ENCODE measurements around the gene ZCCHC4.

The ZCCHC4 gene

GRCh38 chr4:25302626-25303025 lies 9.9 kb upstream of the ZCCHC4 start:
- Histone ChIP-seq H3K4me3 (ENCODE audit: low read length) (no peak overlapping the region), H3K36me3 (ENCODE audit: insufficient read depth, low read length) (no peaks in the 10 kb centered on the region), H3K27me3 (ENCODE audit: control insufficient read depth, insufficient read depth, low read length) (peaks cover 3% of the 10 kb centered on the region), H3K4me1 (ENCODE audit: control insufficient read depth, insufficient read depth, low read length) (peaks cover under 1% of the 10 kb centered on the region), H3K4me2 (ENCODE audit: low read length) (no peak overlapping the region), H3K9ac (ENCODE audit: low read depth, low read length) (no peak overlapping the region), H3K9me3 (replicated peaks; ENCODE audit: low read length) (no peaks in the 10 kb centered on the region)

GRCh38 chr4:25303578-25303977 lies 9.0 kb upstream of the ZCCHC4 start:
- peaks cover 3% of the 10 kb centered on the region for H3K27me3 ChIP-seq (ENCODE audit: control insufficient read depth, insufficient read depth, low read length)
- H3K9ac ChIP-seq (ENCODE audit: low read depth, low read length): no peak overlapping the region
- H3K9me3 ChIP-seq (replicated peaks; ENCODE audit: low read length): no peaks in the 10 kb centered on the region
- peaks cover 9% of the 10 kb centered on the region for H3K4me1 ChIP-seq (ENCODE audit: control insufficient read depth, insufficient read depth, low read length)
- H3K4me3 ChIP-seq (ENCODE audit: low read length): no peak overlapping the region
- no peaks in the 10 kb centered on the region for H3K36me3 ChIP-seq (ENCODE audit: insufficient read depth, low read length)
- H3K4me2 ChIP-seq (ENCODE audit: low read length): no peak overlapping the region

DNA sequence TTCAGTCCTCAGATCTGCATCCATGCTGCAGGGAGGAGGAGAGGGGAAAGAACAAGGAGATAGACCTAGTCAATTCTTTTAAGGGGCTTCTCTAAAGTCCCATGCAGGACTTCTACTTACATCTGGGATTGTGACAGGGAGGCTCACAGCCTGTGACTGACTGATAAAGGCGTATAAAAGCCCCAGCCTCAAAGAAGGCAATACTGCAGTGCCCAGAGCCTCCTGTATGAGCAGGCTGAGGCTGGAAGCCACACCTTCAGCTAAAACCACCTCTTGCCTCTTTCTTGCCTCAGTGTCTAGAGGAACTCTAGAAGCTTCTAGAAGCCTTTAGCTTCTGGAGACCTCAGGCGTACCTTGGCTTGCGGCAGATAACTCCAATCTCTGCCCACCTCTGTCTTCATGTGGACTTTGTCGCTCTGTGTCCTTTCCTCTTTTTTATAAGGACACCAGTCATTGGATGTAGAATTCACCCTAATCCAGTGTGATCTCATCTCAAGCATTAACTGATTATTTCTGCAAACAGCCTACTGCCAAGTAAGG lies 6.0 kb upstream of the ZCCHC4 start:
- H3K4me2 ChIP-seq (ENCODE audit: low read length): no peak overlapping the region
- no peaks in the 10 kb centered on the region for H3K9me3 ChIP-seq (replicated peaks; ENCODE audit: low read length)
- no peak overlapping the region for H3K9ac ChIP-seq (ENCODE audit: low read depth, low read length)
- H3K27me3 ChIP-seq (ENCODE audit: control insufficient read depth, insufficient read depth, low read length): peaks cover 3% of the 10 kb centered on the region
- H3K36me3 ChIP-seq (ENCODE audit: insufficient read depth, low read length): no peaks in the 10 kb centered on the region
- peaks cover 14% of the 10 kb centered on the region for H3K4me1 ChIP-seq (ENCODE audit: control insufficient read depth, insufficient read depth, low read length)
- H3K4me3 ChIP-seq (ENCODE audit: low read length): no peak overlapping the region

DNA sequence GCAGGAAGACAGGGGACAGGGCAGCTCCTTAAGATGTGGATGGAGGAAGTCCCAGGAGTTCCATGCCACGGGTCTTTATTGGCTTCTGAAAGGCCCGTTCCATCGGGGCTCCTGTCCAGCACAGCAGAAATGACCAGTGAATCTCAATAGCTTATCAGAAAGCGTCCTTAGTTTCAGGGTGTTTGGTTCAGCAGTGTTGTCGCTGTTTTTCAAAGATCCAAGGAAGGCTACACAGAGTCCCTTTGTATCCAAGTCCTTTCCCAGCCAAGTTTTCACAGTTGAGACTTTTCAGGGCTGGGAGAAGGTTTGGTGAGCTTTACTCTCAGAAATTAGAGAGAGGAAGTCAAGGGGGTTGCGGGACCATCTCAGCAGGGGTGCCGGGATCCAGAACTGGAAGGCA lies 5.0 kb upstream of the ZCCHC4 start:
- H3K9me3 ChIP-seq (replicated peaks; ENCODE audit: low read length): no peaks in the 10 kb centered on the region
- H3K36me3 ChIP-seq (ENCODE audit: insufficient read depth, low read length): no peaks in the 10 kb centered on the region
- no peak overlapping the region for H3K9ac ChIP-seq (ENCODE audit: low read depth, low read length)
- H3K4me2 ChIP-seq (ENCODE audit: low read length): no peak overlapping the region
- H3K27me3 ChIP-seq (ENCODE audit: control insufficient read depth, insufficient read depth, low read length): peaks cover 3% of the 10 kb centered on the region
- H3K4me1 ChIP-seq (ENCODE audit: control insufficient read depth, insufficient read depth, low read length): peaks cover 14% of the 10 kb centered on the region
- no peak overlapping the region for H3K4me3 ChIP-seq (ENCODE audit: low read length)

DNA sequence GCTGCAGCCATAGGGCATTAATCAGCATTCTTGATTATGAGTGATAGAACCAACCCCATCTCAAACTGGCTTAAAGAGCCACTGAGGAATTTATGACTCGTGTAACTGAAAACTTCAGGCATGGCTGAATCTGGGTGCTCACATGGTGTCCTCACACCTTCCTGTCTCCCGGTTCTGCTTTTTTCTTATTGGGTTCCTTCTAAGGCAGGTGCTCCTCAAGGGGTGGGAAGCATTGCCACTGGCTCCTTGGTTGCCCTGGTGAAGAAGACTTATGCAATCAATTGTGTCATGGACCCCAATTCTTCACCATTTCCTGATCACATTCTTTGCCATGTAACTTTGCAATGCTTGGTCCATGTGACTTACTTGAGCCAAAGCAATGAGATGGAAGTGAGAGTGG lies 4.3 kb upstream of the ZCCHC4 start:
- Histone ChIP-seq H3K36me3 (ENCODE audit: insufficient read depth, low read length) (no peaks in the 10 kb centered on the region), H3K27me3 (ENCODE audit: control insufficient read depth, insufficient read depth, low read length) (peaks cover 3% of the 10 kb centered on the region), H3K4me3 (ENCODE audit: low read length) (no peak overlapping the region), H3K9me3 (replicated peaks; ENCODE audit: low read length) (no peaks in the 10 kb centered on the region), H3K4me1 (ENCODE audit: control insufficient read depth, insufficient read depth, low read length) (peaks cover 15% of the 10 kb centered on the region), H3K9ac (ENCODE audit: low read depth, low read length) (no peak overlapping the region), H3K4me2 (ENCODE audit: low read length) (peak overlapping the region; percentile 8)

DNA sequence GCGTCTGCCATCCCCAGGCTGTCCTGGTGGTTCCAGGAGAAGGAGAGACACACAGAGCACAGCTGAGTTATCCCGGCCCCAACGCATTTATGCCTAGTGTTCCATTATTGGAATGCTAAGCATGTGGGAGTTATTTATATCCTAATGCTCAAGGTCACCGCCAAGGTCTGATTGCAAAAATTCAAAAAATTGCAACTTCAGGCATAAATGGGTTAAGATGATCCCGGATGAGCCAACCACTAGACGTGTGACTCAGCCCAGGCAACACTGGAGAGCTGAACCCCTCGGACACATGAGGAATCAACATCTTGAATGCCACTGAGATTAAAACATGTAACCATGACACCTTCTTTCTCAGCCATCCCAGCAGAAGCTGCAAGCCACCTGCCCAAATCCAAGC lies 3.8 kb upstream of the ZCCHC4 start:
- Histone ChIP-seq H3K4me1 (ENCODE audit: control insufficient read depth, insufficient read depth, low read length) (peaks cover 20% of the 10 kb centered on the region), H3K4me2 (ENCODE audit: low read length) (peak overlapping the region; percentile 8), H3K36me3 (ENCODE audit: insufficient read depth, low read length) (no peaks in the 10 kb centered on the region), H3K27me3 (ENCODE audit: control insufficient read depth, insufficient read depth, low read length) (peaks cover 3% of the 10 kb centered on the region), H3K4me3 (ENCODE audit: low read length) (no peak overlapping the region), H3K9ac (ENCODE audit: low read depth, low read length) (no peak overlapping the region), H3K9me3 (replicated peaks; ENCODE audit: low read length) (no peaks in the 10 kb centered on the region)

- no peak overlapping the region for H3K4me3 ChIP-seq (ENCODE audit: low read length)
These were observed 2.3 kb upstream of the ZCCHC4 start for GRCh38 chr4:25310066-25310802.

DNA sequence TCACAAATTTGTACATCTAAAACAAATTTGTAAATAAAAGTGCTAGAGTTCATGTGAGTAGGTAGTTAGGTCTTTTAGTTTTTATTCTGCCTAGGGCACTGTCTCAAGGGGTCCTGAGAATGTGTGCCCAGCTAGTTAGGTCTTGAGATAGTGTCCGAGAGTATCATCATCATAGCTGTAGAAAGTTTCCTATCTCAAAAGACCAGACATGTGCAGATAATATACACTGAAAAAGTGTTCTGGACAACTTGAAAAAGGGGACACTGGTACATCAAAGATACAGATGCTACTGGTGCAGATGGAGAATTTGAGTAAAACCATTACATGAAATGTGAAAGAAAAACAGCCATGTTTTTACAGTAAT lies 1.8 kb upstream of the ZCCHC4 start:
- Histone ChIP-seq H3K4me3 (ENCODE audit: low read length) (no peak overlapping the region), H3K9ac (ENCODE audit: low read depth, low read length) (no peak overlapping the region), H3K27me3 (ENCODE audit: control insufficient read depth, insufficient read depth, low read length) (no peaks in the 10 kb centered on the region), H3K9me3 (replicated peaks; ENCODE audit: low read length) (no peaks in the 10 kb centered on the region), H3K4me1 (ENCODE audit: control insufficient read depth, insufficient read depth, low read length) (peaks cover 21% of the 10 kb centered on the region), H3K36me3 (ENCODE audit: insufficient read depth, low read length) (no peaks in the 10 kb centered on the region), H3K4me2 (ENCODE audit: low read length) (no peak overlapping the region)

More at GRCh38 chr4:25310066-25310802, 2.3 kb upstream of the ZCCHC4 start:
- no peaks in the 10 kb centered on the region for H3K9me3 ChIP-seq (replicated peaks; ENCODE audit: low read length)
- H3K4me1 ChIP-seq (ENCODE audit: control insufficient read depth, insufficient read depth, low read length): peaks cover 21% of the 10 kb centered on the region
- no peak overlapping the region for H3K9ac ChIP-seq (ENCODE audit: low read depth, low read length)
- no peaks in the 10 kb centered on the region for H3K36me3 ChIP-seq (ENCODE audit: insufficient read depth, low read length)
- H3K4me2 ChIP-seq (ENCODE audit: low read length): no peak overlapping the region
- no peaks in the 10 kb centered on the region for H3K27me3 ChIP-seq (ENCODE audit: control insufficient read depth, insufficient read depth, low read length)

DNA sequence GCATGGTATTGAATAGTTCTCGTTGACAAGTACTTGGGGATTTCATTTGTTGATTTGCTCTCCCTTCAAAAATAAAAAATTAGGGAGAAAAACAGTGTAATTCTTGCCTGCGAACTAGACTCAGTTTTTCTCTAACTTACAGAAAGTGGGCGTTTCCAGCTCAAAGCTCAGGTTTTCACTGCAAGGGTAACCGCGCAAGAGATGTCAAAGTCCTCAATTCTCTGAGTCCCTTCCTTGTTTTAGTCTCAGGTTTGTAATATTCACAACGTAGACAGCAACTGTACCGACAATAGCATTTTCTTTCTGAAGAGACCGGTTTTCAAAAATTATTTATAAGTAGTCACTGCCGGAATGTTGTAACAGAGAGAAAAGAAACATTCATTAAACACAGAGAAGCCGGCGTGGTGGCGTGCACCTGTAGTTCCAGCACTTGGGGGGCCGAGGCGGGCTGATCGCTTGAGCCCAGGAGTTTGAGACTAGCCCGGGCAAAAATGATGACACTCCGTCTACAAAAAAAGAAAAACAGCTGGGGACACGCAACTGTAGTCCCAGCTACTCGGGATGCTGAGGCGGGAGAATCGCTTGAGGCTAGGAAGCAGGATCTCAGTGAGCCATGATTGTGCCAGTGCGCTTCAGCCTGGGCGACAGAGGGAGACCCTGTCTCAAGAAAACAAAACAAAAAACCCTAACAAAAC lies 774 bp downstream of the ZCCHC4 start:
- Histone ChIP-seq H3K4me3 (ENCODE audit: low read length) (peak overlapping the region; percentile 82), H3K4me2 (ENCODE audit: low read length) (peak overlapping the region; percentile 86), H3K9me3 (replicated peaks; ENCODE audit: low read length) (no peaks in the 10 kb centered on the region), H3K4me1 (ENCODE audit: control insufficient read depth, insufficient read depth, low read length) (peaks cover 14% of the 10 kb centered on the region), H3K36me3 (ENCODE audit: insufficient read depth, low read length) (peaks cover 3% of the 10 kb centered on the region), H3K27me3 (ENCODE audit: control insufficient read depth, insufficient read depth, low read length) (no peaks in the 10 kb centered on the region), H3K9ac (ENCODE audit: low read depth, low read length) (peak overlapping the region; percentile 82)

GRCh38 chr4:25320336-25320735 lies 7.8 kb downstream of the ZCCHC4 start:
- Histone ChIP-seq H3K27me3 (ENCODE audit: control insufficient read depth, insufficient read depth, low read length) (no peaks in the 10 kb centered on the region), H3K9ac (ENCODE audit: low read depth, low read length) (peak overlapping the region; percentile 64)

DNA sequence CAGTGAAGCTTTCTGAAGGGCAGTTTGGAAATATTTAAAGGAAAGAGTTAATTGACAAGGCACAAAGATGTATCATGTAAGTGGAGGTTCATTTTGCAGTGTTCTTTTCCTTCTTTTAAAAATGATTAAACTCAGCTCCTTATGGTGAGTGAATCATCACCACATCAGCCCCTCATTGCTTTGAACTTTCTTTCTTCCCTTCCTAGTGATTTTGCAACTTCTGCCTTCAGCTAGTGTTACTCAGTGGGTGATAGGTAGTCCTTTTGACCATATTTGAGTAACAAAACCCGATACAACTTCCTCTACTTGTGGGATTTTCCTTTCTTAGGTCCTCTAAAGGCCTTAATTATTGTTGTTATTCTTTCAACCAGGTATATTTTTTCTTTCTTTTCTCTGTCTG lies 8.2 kb downstream of the ZCCHC4 start:
- peak overlapping the region; percentile 64 for H3K9ac ChIP-seq (ENCODE audit: low read depth, low read length)
- H3K36me3 ChIP-seq (ENCODE audit: insufficient read depth, low read length): peaks cover 8% of the 10 kb centered on the region
- H3K4me2 ChIP-seq (ENCODE audit: low read length): peak overlapping the region; percentile 61
- H3K27me3 ChIP-seq (ENCODE audit: control insufficient read depth, insufficient read depth, low read length): no peaks in the 10 kb centered on the region
- peak overlapping the region; percentile 33 for H3K4me3 ChIP-seq (ENCODE audit: low read length)
- H3K4me1 ChIP-seq (ENCODE audit: control insufficient read depth, insufficient read depth, low read length): peaks cover 16% of the 10 kb centered on the region
- no peaks in the 10 kb centered on the region for H3K9me3 ChIP-seq (replicated peaks; ENCODE audit: low read length)

More at GRCh38 chr4:25320336-25320735, 7.8 kb downstream of the ZCCHC4 start:
- peaks cover 8% of the 10 kb centered on the region for H3K36me3 ChIP-seq (ENCODE audit: insufficient read depth, low read length)
- peak overlapping the region; percentile 61 for H3K4me2 ChIP-seq (ENCODE audit: low read length)
- H3K4me1 ChIP-seq (ENCODE audit: control insufficient read depth, insufficient read depth, low read length): peaks cover 16% of the 10 kb centered on the region
- H3K4me3 ChIP-seq (ENCODE audit: low read length): peak overlapping the region; percentile 33
- H3K9me3 ChIP-seq (replicated peaks; ENCODE audit: low read length): no peaks in the 10 kb centered on the region
